Effector CD4-positive, alpha-beta T cell (primary cell): ENCODE results near the gene CDK4.

Experiments used
- DNase-seq: peaks from one replicate; pipeline ENCODE4 v3.0.0-alpha.2; 2020

The CDK4 gene

GRCh38 chr12:57755454-57756372 is 3.6 kb upstream of the CDK4 start:
- DNase-seq: peak; percentile 43

GRCh38 chr12:57755194-57755453 is 3.0 kb upstream of the CDK4 start:
- DNase-seq: no peak

- peak; percentile 80 for DNase-seq
Observed at GRCh38 chr12:57754411-57755193, 2.5 kb upstream of the CDK4 start, which contains the start of gene MARCHF9. TSS of gene MARCHF9 (plus strand) at chr12:57755103. CDS start at chr12:57755529, 426 bp downstream.

- DNase-seq: no peak
Observed at GRCh38 chr12:57753756-57754337, 1.7 kb upstream of the CDK4 start.

GRCh38 chr12:57752668-57753000 is 524 bp upstream of the CDK4 start:
- DNase-seq: no peak

- DNase-seq: no peak
Observed at GRCh38 chr12:57751432-57751787, 700 bp downstream of the CDK4 start.

GRCh38 chr12:57750561-57751431 is 1.3 kb downstream of the CDK4 start:
- no peak for DNase-seq

- DNase-seq: no peak
Observed at GRCh38 chr12:57749061-57749460, 3.0 kb downstream of the CDK4 start.

GRCh38 chr12:57746025-57746424 is 6.1 kb downstream of the CDK4 start:
- no peak for DNase-seq

- no peak for DNase-seq
Observed at GRCh38 chr12:57745485-57745881, 6.6 kb downstream of the CDK4 start.

- DNase-seq: peak; percentile 94
Observed at GRCh38 chr12:57744777-57745484, 7.2 kb downstream of the CDK4 start, which contains the start of gene TSPAN31. TSS of gene TSPAN31 (plus strand) at chr12:57745039. CDS start at chr12:57745155, 116 bp downstream.

- DNase-seq: peak; percentile 64
Observed at GRCh38 chr12:57744194-57744776, 7.8 kb downstream of the CDK4 start.

- DNase-seq: no peak
Observed at GRCh38 chr12:57743769-57744168, 8.3 kb downstream of the CDK4 start.

- peak; percentile 68 for DNase-seq
Observed at GRCh38 chr12:57741844-57742738, 10.0 kb downstream of the CDK4 start.

- DNase-seq: no peak
Observed at GRCh38 chr12:57741413-57741789, 10.7 kb downstream of the CDK4 start.

GRCh38 chr12:57740656-57741412 is 11.3 kb downstream of the CDK4 start:
- DNase-seq: peak; percentile 75

GRCh38 chr12:57739914-57740538 is 12.1 kb downstream of the CDK4 start:
- DNase-seq: no peak

GRCh38 chr12:57739387-57739786 is 12.7 kb downstream of the CDK4 start:
- no peak for DNase-seq

- no peak for DNase-seq
Observed at GRCh38 chr12:57738661-57739237, 13.4 kb downstream of the CDK4 start, which contains the start of gene AGAP2. TSS of gene AGAP2 (minus strand) at chr12:57738742. CDS start at chr12:57738246, 496 bp downstream.
